Measurements from ENCODE around the gene SLC39A7. TPM values are rescaled to one million over a fixed set of nuclear protein-coding genes. Genes with fewer than 3 reads are reported as not detected.
A peak's percentile ranks its signal among the peaks of the same experiment; 100 is the strongest.

Gene SLC39A7
- total and polyA plus RNA-seq, 2 of the 13 experiments (the other 11 are each of a cell fraction or from before 2014, with no cell fraction given), result 142 to 229 TPM

DNA sequence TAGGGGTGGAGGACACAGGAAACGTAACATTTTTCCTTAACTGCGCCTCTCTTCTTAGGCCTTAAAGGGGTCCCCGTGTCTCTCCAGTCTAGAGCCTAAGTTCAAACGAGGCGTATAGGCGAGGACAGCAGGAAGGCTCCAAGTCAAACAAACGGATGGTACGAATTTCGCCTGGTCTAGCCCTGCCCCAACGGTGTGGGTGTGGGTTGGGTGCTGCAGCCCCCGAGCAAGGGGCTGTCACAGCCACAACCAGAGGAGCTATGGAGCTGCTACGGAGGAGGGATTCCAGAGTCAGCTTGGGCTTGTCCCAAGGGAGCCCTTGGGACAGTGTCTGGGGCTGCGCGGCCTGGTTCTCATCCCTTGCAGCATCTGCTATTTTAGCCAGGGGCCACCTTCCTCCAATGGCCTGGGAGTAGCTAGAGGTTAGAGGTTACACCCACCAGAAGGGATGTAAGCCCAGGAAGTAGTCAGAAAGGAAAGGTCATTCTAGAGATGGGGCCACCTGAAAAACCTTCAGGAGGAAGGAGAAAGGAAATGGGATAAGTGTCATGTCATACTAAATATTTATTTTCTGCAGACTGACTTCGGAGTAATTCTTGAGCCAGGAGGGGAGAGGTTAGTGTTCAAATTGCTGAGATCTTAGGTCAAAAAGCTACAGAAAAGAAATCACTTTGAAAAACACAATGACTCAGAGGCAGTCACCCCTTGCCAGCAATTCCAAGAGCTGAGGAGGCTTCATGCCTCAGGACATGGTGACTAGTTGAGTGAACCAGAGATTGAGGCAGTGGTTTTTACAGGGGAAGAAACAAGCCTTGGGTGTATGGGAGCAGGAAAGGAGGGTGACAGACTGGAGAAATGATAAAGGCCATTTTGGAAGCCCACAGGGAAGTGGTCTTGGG, 49.3 kb downstream of the SLC39A7 start (continued):
- TF ChIP-seq, protein P1, sequence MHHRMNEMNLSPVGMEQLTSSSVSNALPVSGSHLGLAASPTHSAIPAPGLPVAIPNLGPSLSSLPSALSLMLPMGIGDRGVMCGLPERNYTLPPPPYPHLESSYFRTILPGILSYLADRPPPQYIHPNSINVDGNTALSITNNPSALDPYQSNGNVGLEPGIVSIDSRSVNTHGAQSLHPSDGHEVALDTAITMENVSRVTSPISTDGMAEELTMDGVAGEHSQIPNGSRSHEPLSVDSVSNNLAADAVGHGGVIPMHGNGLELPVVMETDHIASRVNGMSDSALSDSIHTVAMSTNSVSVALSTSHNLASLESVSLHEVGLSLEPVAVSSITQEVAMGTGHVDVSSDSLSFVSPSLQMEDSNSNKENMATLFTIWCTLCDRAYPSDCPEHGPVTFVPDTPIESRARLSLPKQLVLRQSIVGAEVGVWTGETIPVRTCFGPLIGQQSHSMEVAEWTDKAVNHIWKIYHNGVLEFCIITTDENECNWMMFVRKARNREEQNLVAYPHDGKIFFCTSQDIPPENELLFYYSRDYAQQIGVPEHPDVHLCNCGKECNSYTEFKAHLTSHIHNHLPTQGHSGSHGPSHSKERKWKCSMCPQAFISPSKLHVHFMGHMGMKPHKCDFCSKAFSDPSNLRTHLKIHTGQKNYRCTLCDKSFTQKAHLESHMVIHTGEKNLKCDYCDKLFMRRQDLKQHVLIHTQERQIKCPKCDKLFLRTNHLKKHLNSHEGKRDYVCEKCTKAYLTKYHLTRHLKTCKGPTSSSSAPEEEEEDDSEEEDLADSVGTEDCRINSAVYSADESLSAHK (CRISPR knock-in tag; IDR thresholded peaks at IDR 0.05; ENCODE audit: borderline replicate concordance), result no peak
- no peak for TF ChIP-seq ZNF24 (IDR thresholded peaks at IDR 0.05)
- TF ChIP-seq ZNF557 (CRISPR knock-in tag; IDR thresholded peaks at IDR 0.05), result no peak
- TF ChIP-seq PRMT3 (CRISPR knock-in tag; IDR thresholded peaks at IDR 0.05; ENCODE audit: borderline replicate concordance, low read depth), result no peak
- TF ChIP-seq NAIF1 (CRISPR knock-in tag; IDR thresholded peaks at IDR 0.05; ENCODE audit: borderline replicate concordance), result no peak
- TF ChIP-seq ZMAT3 (CRISPR knock-in tag; conservative IDR thresholded peaks at IDR 0.05), result no peak
- TF ChIP-seq, protein P2, sequence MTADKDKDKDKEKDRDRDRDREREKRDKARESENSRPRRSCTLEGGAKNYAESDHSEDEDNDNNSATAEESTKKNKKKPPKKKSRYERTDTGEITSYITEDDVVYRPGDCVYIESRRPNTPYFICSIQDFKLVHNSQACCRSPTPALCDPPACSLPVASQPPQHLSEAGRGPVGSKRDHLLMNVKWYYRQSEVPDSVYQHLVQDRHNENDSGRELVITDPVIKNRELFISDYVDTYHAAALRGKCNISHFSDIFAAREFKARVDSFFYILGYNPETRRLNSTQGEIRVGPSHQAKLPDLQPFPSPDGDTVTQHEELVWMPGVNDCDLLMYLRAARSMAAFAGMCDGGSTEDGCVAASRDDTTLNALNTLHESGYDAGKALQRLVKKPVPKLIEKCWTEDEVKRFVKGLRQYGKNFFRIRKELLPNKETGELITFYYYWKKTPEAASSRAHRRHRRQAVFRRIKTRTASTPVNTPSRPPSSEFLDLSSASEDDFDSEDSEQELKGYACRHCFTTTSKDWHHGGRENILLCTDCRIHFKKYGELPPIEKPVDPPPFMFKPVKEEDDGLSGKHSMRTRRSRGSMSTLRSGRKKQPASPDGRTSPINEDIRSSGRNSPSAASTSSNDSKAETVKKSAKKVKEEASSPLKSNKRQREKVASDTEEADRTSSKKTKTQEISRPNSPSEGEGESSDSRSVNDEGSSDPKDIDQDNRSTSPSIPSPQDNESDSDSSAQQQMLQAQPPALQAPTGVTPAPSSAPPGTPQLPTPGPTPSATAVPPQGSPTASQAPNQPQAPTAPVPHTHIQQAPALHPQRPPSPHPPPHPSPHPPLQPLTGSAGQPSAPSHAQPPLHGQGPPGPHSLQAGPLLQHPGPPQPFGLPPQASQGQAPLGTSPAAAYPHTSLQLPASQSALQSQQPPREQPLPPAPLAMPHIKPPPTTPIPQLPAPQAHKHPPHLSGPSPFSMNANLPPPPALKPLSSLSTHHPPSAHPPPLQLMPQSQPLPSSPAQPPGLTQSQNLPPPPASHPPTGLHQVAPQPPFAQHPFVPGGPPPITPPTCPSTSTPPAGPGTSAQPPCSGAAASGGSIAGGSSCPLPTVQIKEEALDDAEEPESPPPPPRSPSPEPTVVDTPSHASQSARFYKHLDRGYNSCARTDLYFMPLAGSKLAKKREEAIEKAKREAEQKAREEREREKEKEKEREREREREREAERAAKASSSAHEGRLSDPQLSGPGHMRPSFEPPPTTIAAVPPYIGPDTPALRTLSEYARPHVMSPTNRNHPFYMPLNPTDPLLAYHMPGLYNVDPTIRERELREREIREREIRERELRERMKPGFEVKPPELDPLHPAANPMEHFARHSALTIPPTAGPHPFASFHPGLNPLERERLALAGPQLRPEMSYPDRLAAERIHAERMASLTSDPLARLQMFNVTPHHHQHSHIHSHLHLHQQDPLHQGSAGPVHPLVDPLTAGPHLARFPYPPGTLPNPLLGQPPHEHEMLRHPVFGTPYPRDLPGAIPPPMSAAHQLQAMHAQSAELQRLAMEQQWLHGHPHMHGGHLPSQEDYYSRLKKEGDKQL (CRISPR knock-in tag; IDR thresholded peaks at IDR 0.05; ENCODE audit: low read depth), result no peak
- TF ChIP-seq IKZF1 (IDR thresholded peaks at IDR 0.05), result no peak
- TF ChIP-seq ZNF598 (CRISPR knock-in tag; IDR thresholded peaks at IDR 0.05; ENCODE audit: borderline replicate concordance), result 0 out of 2 replicates have a peak, but pooled peaks have one; percentile 9
- TF ChIP-seq CCAR2 (optimal IDR thresholded peaks at IDR 0.05; ENCODE audit: low read depth, low read length), result peak; percentile 58
- TF ChIP-seq ARHGAP35 (CRISPR knock-in tag; IDR thresholded peaks at IDR 0.05; ENCODE audit: borderline replicate concordance), result peak; percentile 45; the same call in 1 of the 2 replicates
- TF ChIP-seq HOXA7 (CRISPR knock-in tag; IDR thresholded peaks at IDR 0.05), result no peak
- TF ChIP-seq HMGA1 (CRISPR knock-in tag; conservative IDR thresholded peaks at IDR 0.05), result no peak
- no peak for TF ChIP-seq TEAD3 (CRISPR knock-in tag; optimal IDR thresholded peaks at IDR 0.05; ENCODE audit: borderline replicate concordance)
- TF ChIP-seq TCF7 (IDR thresholded peaks at IDR 0.05; ENCODE audit: low read depth), result no peak
- TF ChIP-seq BCL6 (CRISPR knock-in tag; IDR thresholded peaks at IDR 0.05), result no peak
- TF ChIP-seq ZNF800 (CRISPR knock-in tag; IDR thresholded peaks at IDR 0.05), result no peak
- TF ChIP-seq SMAD9 (CRISPR knock-in tag; IDR thresholded peaks at IDR 0.05), result 0 out of 2 replicates have a peak, but pooled peaks have one; percentile 57
- TF ChIP-seq ZNF652 (CRISPR knock-in tag; IDR thresholded peaks at IDR 0.05; ENCODE audit: borderline replicate concordance, low read depth), result no peak
- TF ChIP-seq REPIN1 (CRISPR knock-in tag; IDR thresholded peaks at IDR 0.05; ENCODE audit: borderline replicate concordance, low read depth), result no peak
